Fibroblast of mammary gland (primary cell): Measurements from ENCODE around the gene STPG1.

Experiments
- DNase-seq: peaks from one replicate; pipeline ENCODE4 v3.0.0-alpha.2; 2010; ENCODE audit warnings: low read depth
- H3K4me3 ChIP-seq: 2 replicates; pipeline ENCODE4 v1.5.1; 2011; ENCODE audit warnings: low read depth, mild to moderate bottlenecking, low read length, moderate library complexity; ENCODE audit not compliant: control insufficient read depth
- CTCF ChIP-seq: conservative IDR thresholded peaks from 2 replicates; pipeline ENCODE4 v1.5.1; 2011; ENCODE audit warnings: low read depth, low read length, inconsistent platforms; ENCODE audit not compliant: control insufficient read depth, insufficient read depth

The STPG1 gene

DNA sequence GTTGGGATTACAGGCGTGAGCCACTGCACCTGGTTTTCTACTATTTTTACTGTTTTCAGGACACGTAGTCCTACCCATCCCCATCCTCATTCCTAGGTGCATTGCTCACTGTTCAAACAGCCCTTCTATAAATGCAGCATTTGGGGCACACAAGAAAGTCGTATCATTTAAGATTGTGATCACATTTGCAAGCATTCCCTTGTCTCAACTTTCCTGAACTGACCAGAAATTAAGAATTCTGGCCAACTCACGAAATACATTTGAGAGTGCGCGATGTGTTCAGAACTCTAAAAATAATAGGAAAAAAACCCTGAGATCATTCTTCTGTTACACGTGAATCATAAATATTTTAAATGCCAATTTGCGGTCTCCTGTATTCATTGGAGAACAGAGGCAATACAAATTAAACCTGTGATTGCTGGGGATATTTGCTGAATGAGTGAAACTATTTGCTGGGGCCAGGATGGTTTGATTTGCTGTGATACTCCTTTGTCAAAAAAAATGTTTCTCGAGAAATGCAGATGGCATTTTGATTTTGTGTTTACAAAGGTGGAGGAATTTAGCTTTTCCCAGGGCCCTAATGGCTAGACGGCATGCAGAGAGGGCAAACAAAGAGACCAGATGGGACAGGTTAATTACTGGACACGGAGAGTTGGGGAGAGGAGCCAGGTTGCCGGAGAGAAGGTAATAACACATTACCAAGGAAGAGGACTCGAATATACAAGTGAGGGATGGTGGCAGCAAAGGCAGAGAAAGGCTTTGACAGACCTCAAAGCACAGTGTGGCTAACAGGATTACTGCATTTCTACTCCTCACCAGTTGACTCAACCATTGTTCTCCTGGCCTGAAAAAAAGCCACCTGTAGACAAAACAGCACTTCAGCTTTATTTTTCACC lies 38.4 kb downstream of the STPG1 start:
- no peak for DNase-seq
- TF ChIP-seq CTCF = no peak

DNA sequence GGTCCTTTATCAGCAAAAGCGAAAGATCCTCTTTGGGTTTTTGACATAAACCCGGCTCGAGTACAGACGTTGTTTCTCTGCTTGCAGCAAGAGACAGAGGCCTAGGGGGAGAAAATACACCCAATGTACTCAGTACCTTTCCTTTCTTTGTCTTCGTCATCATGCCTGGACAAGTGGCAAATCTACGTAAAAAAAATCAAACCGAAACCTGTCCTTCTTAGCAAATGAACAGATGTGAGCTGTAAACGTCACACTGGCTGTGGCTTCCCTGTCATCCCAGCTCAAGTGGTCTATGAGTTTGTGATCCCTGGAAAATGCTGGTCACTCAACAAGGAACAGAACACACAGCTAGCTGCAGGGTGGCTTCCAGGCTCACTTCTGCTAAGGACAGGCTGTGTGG lies 39.9 kb downstream of the STPG1 start:
- no peak overlapping the region for H3K4me3 ChIP-seq
- no peak for TF ChIP-seq CTCF
- DNase-seq = no peak

More for the DNA sequence above, 38.4 kb downstream of the STPG1 start:
- H3K4me3 ChIP-seq = no peak overlapping the region

GRCh38 chr1:24373044-24373443 lies 40.5 kb downstream of the STPG1 start:
- DNase-seq = no peak
- TF ChIP-seq CTCF = no peak
- no peak overlapping the region for H3K4me3 ChIP-seq

- H3K4me3 ChIP-seq = no peak overlapping the region
- no peak for TF ChIP-seq CTCF
- no peak for DNase-seq
Observed at GRCh38 chr1:24369801-24370200, 43.8 kb downstream of the STPG1 start.

- no peak for TF ChIP-seq CTCF
- peak; percentile 65 for DNase-seq
- H3K4me3 ChIP-seq = no peak overlapping the region
Observed at GRCh38 chr1:24369199-24369598, 44.4 kb downstream of the STPG1 start.

GRCh38 chr1:24366707-24367106 lies 46.9 kb downstream of the STPG1 start:
- no peak for DNase-seq
- no peak overlapping the region for H3K4me3 ChIP-seq
- no peak for TF ChIP-seq CTCF
